Immature natural killer cell (primary cell): ENCODE data around the gene NDUFA11. TPM values are rescaled to one million over a fixed set of nuclear protein-coding genes. Genes with fewer than 3 reads are reported as not detected.

ENCODE experiments used
- DNase-seq, 3 donors: peaks; one replicate each; pipeline ENCODE4 v3.0.0; 2022; ENCODE audit warnings: mixed read lengths in 1 of 3
- H3K27ac Mint-ChIP-seq, 6 donors: one replicate each; pipeline ENCODE4 v1.8.0; 2020; ENCODE audit warnings: mixed read lengths in 6 of 6, mild to moderate bottlenecking in 5 of 6, inconsistent platforms in 4 of 6, moderate library complexity in 3 of 6
- H3K27me3 Mint-ChIP-seq, 3 donors: one replicate each; pipeline ENCODE4 v1.8.0; 2020 to 2021; ENCODE audit warnings: low read depth in 3 of 3, mild to moderate bottlenecking in 3 of 3, mixed read lengths in 3 of 3, moderate library complexity in 3 of 3, inconsistent platforms in 1 of 3
- H3K36me3 Mint-ChIP-seq, 3 donors: one replicate each; pipeline ENCODE4 v1.8.0; 2020; ENCODE audit warnings: mixed read lengths in 3 of 3, inconsistent platforms in 2 of 3, mild to moderate bottlenecking in 2 of 3
- H3K4me1 Mint-ChIP-seq, 2 donors: one replicate each; pipeline ENCODE4 v1.8.0; 2020; ENCODE audit warnings: inconsistent platforms in 2 of 2, mild to moderate bottlenecking in 2 of 2, mixed read lengths in 2 of 2, moderate library complexity in 1 of 2
- H3K4me3 Mint-ChIP-seq, 5 donors: one replicate each; pipeline ENCODE4 v1.8.0; 2020; ENCODE audit warnings: mild to moderate bottlenecking in 5 of 5, mixed read lengths in 5 of 5, inconsistent platforms in 3 of 5, moderate library complexity in 3 of 5
- H3K9me3 Mint-ChIP-seq, 6 donors: one replicate each; pipeline ENCODE4 v1.8.0; 2020; ENCODE audit warnings: mild to moderate bottlenecking in 6 of 6, mixed read lengths in 6 of 6, inconsistent platforms in 4 of 6, moderate library complexity in 3 of 6
- polyA plus RNA-seq, 3 donors: library from polyadenylated mRNA; unstranded; fragments of 300-500 nt; fragmentation: Illumina TruSeq; gene quantifications; one replicate each; pipeline ENCODE4 v1.2.3, GENCODE V29; 2021

Gene NDUFA11
- 100 to 1,000 TPM; 329 to 666 (median 378) TPM for polyA plus RNA-seq

GRCh38 chr19:5903624-5904351, at the start of gene NDUFA11:
Gene NDUFA11, minus strand, starts transcription at chr19:5903790. Its CDS starts 82 bp downstream, at chr19:5903708.
- H3K4me3 Mint-ChIP-seq: peak within 1 kb of the TSS; percentile 92 to 98 (median 95)
- H3K9me3 Mint-ChIP-seq: no peaks in the 10 kb centered on the region
- peak; percentile 95 to 97 (median 97) for DNase-seq
- H3K4me1 Mint-ChIP-seq: peaks cover 35 to 40% of the 10 kb centered on the region in 2 donors
- peak within 1 kb of the TSS; percentile 98 to 99 (median 99) for H3K27ac Mint-ChIP-seq
- peaks cover 11 to 19% (median 15%) of the 10 kb centered on the region in 3 donors for H3K27me3 Mint-ChIP-seq
- no peaks in the 10 kb centered on the region for H3K36me3 Mint-ChIP-seq

GRCh38 chr19:5953030-5953589, 49.5 kb upstream of the NDUFA11 start:
- Mint-ChIP-seq H3K9me3 (no peaks in the 10 kb centered on the region), H3K27ac (peak overlapping the region; percentile 66 to 94 (median 88)), H3K27me3 (peaks cover 0 to 4% (median 0%) of the 10 kb centered on the region in 3 donors), H3K4me1 (peaks cover 89 to 97% of the 10 kb centered on the region in 2 donors), H3K36me3 (peaks cover 0 to 3% (median 0%) of the 10 kb centered on the region in 3 donors), H3K4me3 (peak overlapping the region; percentile 53 to 82 (median 61))
- DNase-seq: peak; percentile 21 to 27 (median 24)

GRCh38 chr19:5952193-5953029, 48.8 kb upstream of the NDUFA11 start:
- H3K36me3 Mint-ChIP-seq: no peaks in the 10 kb centered on the region
- peak overlapping the region; percentile 52 to 82 (median 56) for H3K4me3 Mint-ChIP-seq
- peak overlapping the region; percentile 66 to 94 (median 88) for H3K27ac Mint-ChIP-seq
- DNase-seq: peak in 1 of 3 donors; percentile 17
- H3K4me1 Mint-ChIP-seq: peaks cover 86 to 97% of the 10 kb centered on the region in 2 donors
- no peaks in the 10 kb centered on the region for H3K9me3 Mint-ChIP-seq
- H3K27me3 Mint-ChIP-seq: peaks cover 0 to 4% (median 0%) of the 10 kb centered on the region in 3 donors

GRCh38 chr19:5951338-5951861, 47.8 kb upstream of the NDUFA11 start:
- Mint-ChIP-seq H3K4me3 (peak overlapping the region in 2 of 5 donors; percentile 10 to 13), H3K27me3 (peaks cover 0 to 4% (median 0%) of the 10 kb centered on the region in 3 donors), H3K27ac (peak overlapping the region in 5 of 6 donors; percentile 34 to 85 (median 49)), H3K36me3 (no peaks in the 10 kb centered on the region), H3K4me1 (peaks cover 81 to 91% of the 10 kb centered on the region in 2 donors), H3K9me3 (no peaks in the 10 kb centered on the region)
- DNase-seq: no peak

- no peak overlapping the region for H3K4me3 Mint-ChIP-seq
- peaks cover 0 to 4% (median 2%) of the 10 kb centered on the region in 3 donors for H3K27me3 Mint-ChIP-seq
- H3K4me1 Mint-ChIP-seq: peaks cover 79 to 90% of the 10 kb centered on the region in 2 donors
- H3K36me3 Mint-ChIP-seq: no peaks in the 10 kb centered on the region
- no peaks in the 10 kb centered on the region for H3K9me3 Mint-ChIP-seq
- H3K27ac Mint-ChIP-seq: peak overlapping the region in 4 of 6 donors; percentile 30 to 64 (median 41)
- no peak for DNase-seq
Observed at GRCh38 chr19:5950741-5951140, 47.2 kb upstream of the NDUFA11 start.

- no peak for DNase-seq
- Mint-ChIP-seq H3K27me3 (peaks cover 0 to 6% (median 2%) of the 10 kb centered on the region in 3 donors), H3K9me3 (no peaks in the 10 kb centered on the region), H3K4me3 (no peak overlapping the region), H3K36me3 (no peaks in the 10 kb centered on the region), H3K27ac (peak overlapping the region in 4 of 6 donors; percentile 3 to 47 (median 13)), H3K4me1 (peaks cover 78 to 90% of the 10 kb centered on the region in 2 donors)
Observed at GRCh38 chr19:5949792-5950305, 46.3 kb upstream of the NDUFA11 start.

GRCh38 chr19:5948752-5949564, 45.4 kb upstream of the NDUFA11 start:
- H3K27ac Mint-ChIP-seq: peak overlapping the region in 5 of 6 donors; percentile 4 to 79 (median 51)
- no peak overlapping the region for H3K4me3 Mint-ChIP-seq

GRCh38 chr19:5947435-5947834, 43.8 kb upstream of the NDUFA11 start:
- no peak for DNase-seq
- no peak overlapping the region for H3K4me3 Mint-ChIP-seq
- no peaks in the 10 kb centered on the region for H3K36me3 Mint-ChIP-seq
- H3K4me1 Mint-ChIP-seq: peaks cover 67 to 84% of the 10 kb centered on the region in 2 donors
- H3K27me3 Mint-ChIP-seq: peaks cover 0 to 6% (median 2%) of the 10 kb centered on the region in 3 donors
- peak overlapping the region in 4 of 6 donors; percentile 7 to 35 (median 12) for H3K27ac Mint-ChIP-seq
- no peaks in the 10 kb centered on the region for H3K9me3 Mint-ChIP-seq

More at GRCh38 chr19:5948752-5949564, 45.4 kb upstream of the NDUFA11 start:
- Mint-ChIP-seq H3K36me3 (no peaks in the 10 kb centered on the region), H3K27me3 (peaks cover 0 to 7% (median 2%) of the 10 kb centered on the region in 3 donors), H3K4me1 (peaks cover 72 to 89% of the 10 kb centered on the region in 2 donors), H3K9me3 (no peaks in the 10 kb centered on the region)
- DNase-seq: no peak

- Mint-ChIP-seq H3K36me3 (peaks cover 0 to 3% (median 0%) of the 10 kb centered on the region in 3 donors), H3K4me1 (peaks cover 35 to 52% of the 10 kb centered on the region in 2 donors), H3K4me3 (no peak overlapping the region), H3K27me3 (peaks cover 0 to 7% (median 3%) of the 10 kb centered on the region in 3 donors), H3K27ac (peak overlapping the region in 2 of 6 donors; percentile 24 to 30), H3K9me3 (no peaks in the 10 kb centered on the region)
- no peak for DNase-seq
Observed at GRCh38 chr19:5943623-5944022, 40.0 kb upstream of the NDUFA11 start.

- Mint-ChIP-seq H3K27ac (peak overlapping the region in 1 of 6 donors; percentile 58), H3K27me3 (peaks cover 0 to 7% (median 3%) of the 10 kb centered on the region in 3 donors), H3K4me3 (no peak overlapping the region), H3K9me3 (no peaks in the 10 kb centered on the region), H3K4me1 (peaks cover 32 to 47% of the 10 kb centered on the region in 2 donors), H3K36me3 (peaks cover 0 to 3% (median 0%) of the 10 kb centered on the region in 3 donors)
- no peak for DNase-seq
Observed at GRCh38 chr19:5943045-5943444, 39.5 kb upstream of the NDUFA11 start.

GRCh38 chr19:5941673-5942072, 38.1 kb upstream of the NDUFA11 start:
- H3K4me1 Mint-ChIP-seq: peaks cover 26 to 48% of the 10 kb centered on the region in 2 donors
- H3K27me3 Mint-ChIP-seq: peaks cover 2 to 7% (median 3%) of the 10 kb centered on the region in 3 donors
- no peaks in the 10 kb centered on the region for H3K9me3 Mint-ChIP-seq
- DNase-seq: no peak
- H3K36me3 Mint-ChIP-seq: peaks cover 0 to 6% (median 0%) of the 10 kb centered on the region in 3 donors
- peak overlapping the region in 2 of 6 donors; percentile 30 to 34 for H3K27ac Mint-ChIP-seq
- H3K4me3 Mint-ChIP-seq: no peak overlapping the region
